Trophoblast cell (in vitro differentiated cells and primary cell): ENCODE measurements around the gene CENPQ.

Experiments
- DNase-seq, 2 donors: peaks; one replicate each; pipeline ENCODE4 v3.0.0-alpha.2; 2016
- H2AFZ ChIP-seq: 2 replicates; pipeline ENCODE4 v1.6.1; 2013; ENCODE audit warnings: low read length, moderate library complexity, mild to moderate bottlenecking; ENCODE audit not compliant: insufficient read depth, poor library complexity
- H2AK5ac ChIP-seq: 2 replicates; pipeline ENCODE4 v1.6.1; 2013; ENCODE audit warnings: mild to moderate bottlenecking, low read length
- H2BK120ac ChIP-seq: 2 replicates; pipeline ENCODE4 v1.6.1; 2013; ENCODE audit warnings: low read length, mild to moderate bottlenecking, moderate library complexity; ENCODE audit not compliant: insufficient read depth, poor library complexity
- H2BK12ac ChIP-seq: 2 replicates; pipeline ENCODE4 v1.6.1; 2013; ENCODE audit warnings: mild to moderate bottlenecking, low read length, moderate library complexity
- H2BK5ac ChIP-seq: 2 replicates; pipeline ENCODE4 v1.6.1; 2013; ENCODE audit warnings: low read length, low read depth, moderate library complexity, mild to moderate bottlenecking; ENCODE audit not compliant: poor library complexity
- H3K14ac ChIP-seq: 2 replicates; pipeline ENCODE4 v1.6.1; 2013; ENCODE audit warnings: mild to moderate bottlenecking, low read length
- H3K18ac ChIP-seq: 2 replicates; pipeline ENCODE4 v1.6.1; 2013; ENCODE audit warnings: mild to moderate bottlenecking, low read length
- H3K23ac ChIP-seq: 2 replicates; pipeline ENCODE4 v1.6.1; 2013; ENCODE audit warnings: low read length
- H3K27ac ChIP-seq: 2 replicates; pipeline ENCODE4 v1.5.1; 2013; ENCODE audit warnings: low read depth, mild to moderate bottlenecking, inconsistent platforms, low read length, moderate library complexity
- H3K27me3 ChIP-seq: 2 replicates; pipeline ENCODE4 v1.6.1; 2013; ENCODE audit warnings: inconsistent platforms, mild to moderate bottlenecking, low read length, moderate library complexity; ENCODE audit not compliant: insufficient read depth
- H3K36me3 ChIP-seq, 2 experiments: 1 replicate in 1 of 2; 2 replicates in 1 of 2; pipeline ENCODE4 v1.6.1; 2013; ENCODE audit warnings: low read length in 2 of 2, mild to moderate bottlenecking in 2 of 2, moderate library complexity in 1 of 2; ENCODE audit not compliant: insufficient read depth in 2 of 2, control insufficient read depth in 1 of 2
- H3K4ac ChIP-seq: 2 replicates; pipeline ENCODE4 v1.6.1; 2013; ENCODE audit warnings: low read depth, mild to moderate bottlenecking, low read length, moderate library complexity
- H3K4me1 ChIP-seq, 2 experiments: 1 replicate in 1 of 2; 2 replicates in 1 of 2; pipeline ENCODE4 v1.6.1; 2013; ENCODE audit warnings: low read length in 2 of 2, mild to moderate bottlenecking in 2 of 2, moderate library complexity in 1 of 2; ENCODE audit not compliant: insufficient read depth in 2 of 2, control insufficient read depth in 1 of 2
- H3K4me2 ChIP-seq: 2 replicates; pipeline ENCODE4 v1.6.1; 2013; ENCODE audit warnings: inconsistent platforms, mild to moderate bottlenecking, low read length, moderate library complexity
- H3K4me3 ChIP-seq: 2 replicates; pipeline ENCODE4 v1.5.1; 2013; ENCODE audit warnings: mild to moderate bottlenecking, low read depth, low read length, inconsistent platforms
- H3K79me1 ChIP-seq: one replicate; pipeline ENCODE4 v1.6.1; 2013; ENCODE audit warnings: low read length
- H3K79me2 ChIP-seq: 2 replicates; pipeline ENCODE4 v1.6.1; 2013; ENCODE audit warnings: low read length, mild to moderate bottlenecking; ENCODE audit not compliant: control insufficient read depth, insufficient read depth, poor library complexity
- H3K9ac ChIP-seq: 2 replicates; pipeline ENCODE4 v1.6.1; 2013; ENCODE audit warnings: mild to moderate bottlenecking, low read length
- H3K9me3 ChIP-seq: 2 replicates; pipeline ENCODE4 v1.6.1; 2013; ENCODE audit warnings: low read depth, mild to moderate bottlenecking, control low read depth, inconsistent platforms, low read length; ENCODE audit not compliant: insufficient read depth
- H4K12ac ChIP-seq: 2 replicates; pipeline ENCODE4 v1.6.1; 2013; ENCODE audit warnings: low read depth, mild to moderate bottlenecking, low read length, moderate library complexity
- H4K8ac ChIP-seq: 2 replicates; pipeline ENCODE4 v1.6.1; 2013; ENCODE audit warnings: low read depth, mild to moderate bottlenecking, low read length, moderate library complexity
- H4K91ac ChIP-seq: one replicate; pipeline ENCODE4 v1.6.1; 2013; ENCODE audit warnings: low read depth, mild to moderate bottlenecking, low read length, moderate library complexity
- WGBS: extraction: QIAGEN DNeasy Blood & Tissue Kit; methylation state at CpG from one replicate; pipeline ENCODE4 v1.1.7; 2013; ENCODE audit warnings: missing lambda C conversion rate; ENCODE audit not compliant: insufficient read length, insufficient coverage; ENCODE audit errors: extremely low coverage; 5-methylcytosine and 5-hydroxymethylcytosine counted together

CENPQ gene

GRCh38 chr6:49528571-49528970 is 65.4 kb downstream of the CENPQ start:
- Histone ChIP-seq H3K4me3 (no peak overlapping the region), H3K27me3 (no peaks in the 10 kb centered on the region), H2AFZ (no peak overlapping the region), H3K9me3 (no peaks in the 10 kb centered on the region), H3K36me3 (no peaks in the 10 kb centered on the region), H3K4me2 (no peak overlapping the region), H2BK12ac (no peak overlapping the region), H3K23ac (no peak overlapping the region), H2AK5ac (no peak overlapping the region), H3K4ac (no peak overlapping the region), H3K27ac (no peak overlapping the region), H4K8ac (no peak overlapping the region), H4K12ac (no peak overlapping the region), H4K91ac (no peak overlapping the region), H3K4me1 (no peaks in the 10 kb centered on the region), H2BK120ac (no peak overlapping the region), H3K14ac (no peak overlapping the region), H3K79me2 (no peaks in the 10 kb centered on the region), H2BK5ac (no peak overlapping the region), H3K9ac (no peak overlapping the region), H3K18ac (no peak overlapping the region), H3K79me1 (no peaks in the 10 kb centered on the region)
- no CpG with 5 or more reads among the region's 3 CpGs for WGBS
- DNase-seq: peak in 1 of 2 donors; percentile 31

- Histone ChIP-seq H3K27ac (no peak overlapping the region), H2AK5ac (no peak overlapping the region), H3K79me1 (no peaks in the 10 kb centered on the region), H2BK120ac (no peak overlapping the region), H3K14ac (no peak overlapping the region), H2AFZ (no peak overlapping the region), H3K9me3 (no peaks in the 10 kb centered on the region), H4K8ac (no peak overlapping the region), H3K4me2 (no peak overlapping the region), H2BK12ac (no peak overlapping the region), H4K91ac (no peak overlapping the region), H3K9ac (no peak overlapping the region), H3K79me2 (no peaks in the 10 kb centered on the region), H2BK5ac (no peak overlapping the region), H3K4ac (no peak overlapping the region), H4K12ac (no peak overlapping the region), H3K23ac (no peak overlapping the region), H3K18ac (no peak overlapping the region), H3K4me3 (no peak overlapping the region), H3K27me3 (no peaks in the 10 kb centered on the region), H3K36me3 (no peaks in the 10 kb centered on the region), H3K4me1 (no peaks in the 10 kb centered on the region)
- DNase-seq: no peak
- WGBS: no CpG with 5 or more reads among the region's 2 CpGs
Measured at GRCh38 chr6:49530141-49530776, 67.1 kb downstream of the CENPQ start.

- Histone ChIP-seq H2AFZ (no peak overlapping the region), H3K9me3 (no peaks in the 10 kb centered on the region), H2AK5ac (no peak overlapping the region), H3K79me2 (no peaks in the 10 kb centered on the region), H2BK12ac (no peak overlapping the region), H4K8ac (no peak overlapping the region), H3K4me2 (no peak overlapping the region), H3K79me1 (no peaks in the 10 kb centered on the region), H2BK120ac (no peak overlapping the region), H3K4ac (no peak overlapping the region), H3K4me1 (no peaks in the 10 kb centered on the region), H3K27ac (no peak overlapping the region), H4K91ac (no peak overlapping the region), H4K12ac (no peak overlapping the region), H3K4me3 (no peak overlapping the region), H3K18ac (no peak overlapping the region), H3K9ac (no peak overlapping the region), H3K27me3 (no peaks in the 10 kb centered on the region), H3K23ac (no peak overlapping the region), H3K14ac (no peak overlapping the region), H3K36me3 (no peaks in the 10 kb centered on the region), H2BK5ac (no peak overlapping the region)
- DNase-seq: peak in 1 of 2 donors; percentile 86
- no CpG with 5 or more reads among the region's 3 CpGs for WGBS
Measured at GRCh38 chr6:49531774-49532569, 68.8 kb downstream of the CENPQ start.

- WGBS: no CpG with 5 or more reads among the region's 5 CpGs
- Histone ChIP-seq H2BK120ac (no peak overlapping the region), H2AK5ac (no peak overlapping the region), H3K4me2 (no peak overlapping the region), H2AFZ (no peak overlapping the region), H2BK12ac (no peak overlapping the region), H3K79me1 (no peaks in the 10 kb centered on the region), H2BK5ac (no peak overlapping the region), H3K27ac (no peak overlapping the region), H3K4ac (no peak overlapping the region), H3K23ac (no peak overlapping the region), H4K8ac (no peak overlapping the region), H3K18ac (no peak overlapping the region), H3K36me3 (no peaks in the 10 kb centered on the region), H3K9ac (no peak overlapping the region), H3K9me3 (no peaks in the 10 kb centered on the region), H3K27me3 (no peaks in the 10 kb centered on the region), H3K4me3 (no peak overlapping the region), H3K79me2 (no peaks in the 10 kb centered on the region), H4K91ac (no peak overlapping the region), H3K14ac (no peak overlapping the region), H3K4me1 (no peaks in the 10 kb centered on the region), H4K12ac (no peak overlapping the region)
- no peak for DNase-seq
Measured at GRCh38 chr6:49535795-49536194, 72.6 kb downstream of the CENPQ start.
